H1 (cell line): ENCODE data around the gene CCNI. TPM values are rescaled to one million over a fixed set of nuclear protein-coding genes. Genes with fewer than 3 reads are reported as not detected.
A peak's percentile ranks its signal among the peaks of the same experiment; 100 is the strongest.

Source experiments
- CTCF ChIA-PET: fragments of 300-600 bp; sonication (Branson Sonifier 250); formaldehyde crosslinking; loops from one replicate; lab custom pipeline; 2021; ENCODE audit not compliant: partially characterized antibody; lab: Charles Lee
- POLR2A ChIA-PET: fragments of 300-600 bp; sonication (Branson Sonifier 250); formaldehyde crosslinking; loops from one replicate; lab custom pipeline; 2021; ENCODE audit warnings: inconsistent platforms; ENCODE audit not compliant: partially characterized antibody; lab: Charles Lee
- DNase-seq, 2 experiments: peaks; one replicate each; pipeline versions ENCODE4 v3.0.0 to v3.0.0-alpha.2; 2010 to 2022; ENCODE audit warnings: low spot score in 2 of 2, low read depth in 1 of 2, mixed read lengths in 1 of 2
- FAIRE-seq: peaks from 2 replicates; lab custom pipeline; 2011; peaks lifted over from hg19 to GRCh38; lab: Jason Lieb, UNC
- H2AFZ ChIP-seq: 2 replicates; pipeline ENCODE4 v1.8.1; 2012; ENCODE audit warnings: low read length, inconsistent platforms
- H2AK5ac ChIP-seq: 2 replicates; pipeline ENCODE4 v1.6.1; 2013; ENCODE audit warnings: low read depth, low read length
- H2BK120ac ChIP-seq: replicated peaks from 2 replicates; pipeline ENCODE3; 2013; ENCODE audit warnings: low read depth, low read length, inconsistent platforms
- H2BK12ac ChIP-seq: 2 replicates; pipeline ENCODE4 v1.6.1; 2013; ENCODE audit warnings: low read depth, low read length
- H2BK15ac ChIP-seq: 2 replicates; pipeline ENCODE4 v1.6.1; 2013; ENCODE audit warnings: low read length
- H2BK20ac ChIP-seq: 2 replicates; pipeline ENCODE4 v1.6.1; 2013; ENCODE audit warnings: low read length
- H2BK5ac ChIP-seq: 2 replicates; pipeline ENCODE4 v1.6.1; 2013; ENCODE audit warnings: low read depth, low read length
- H3K14ac ChIP-seq: 2 replicates; pipeline ENCODE4 v1.6.1; 2013; ENCODE audit warnings: inconsistent platforms; ENCODE audit not compliant: insufficient read length
- H3K18ac ChIP-seq: 2 replicates; pipeline ENCODE4 v1.6.1; 2013; ENCODE audit warnings: low read length; ENCODE audit errors: extremely low read depth
- H3K23ac ChIP-seq: 2 replicates; pipeline ENCODE4 v1.6.1; 2013; ENCODE audit warnings: inconsistent platforms; ENCODE audit not compliant: insufficient read length
- H3K23me2 ChIP-seq: 2 replicates; pipeline ENCODE4 v1.6.1; 2013; ENCODE audit warnings: low read depth, low read length
- H3K27ac ChIP-seq: 2 replicates; pipeline ENCODE4 v1.6.1; 2011; ENCODE audit warnings: low read depth, low read length, inconsistent platforms
- H3K27me3 ChIP-seq, 4 experiments: replicated peaks in 1 of 4; 1 replicate in 1 of 4; 2 replicates in 3 of 4; pipeline versions ENCODE4 v1.6.1 to v1.8.1; 2011 to 2013; ENCODE audit warnings: low read length in 3 of 4, mild to moderate bottlenecking in 3 of 4, inconsistent platforms in 2 of 4, mixed read lengths in 2 of 4, moderate library complexity in 1 of 4; ENCODE audit not compliant: control insufficient read depth in 3 of 4, insufficient read depth in 3 of 4; ENCODE audit errors: extremely low read depth in 1 of 4
- H3K36me3 ChIP-seq, 4 experiments: 2 replicates each; pipeline versions ENCODE4 v1.6.1 to v1.8.1; 2011 to 2013; ENCODE audit warnings: mild to moderate bottlenecking in 4 of 4, low read length in 3 of 4, moderate library complexity in 2 of 4, control low read depth in 1 of 4, inconsistent platforms in 1 of 4; ENCODE audit not compliant: insufficient read depth in 4 of 4, control insufficient read depth in 2 of 4
- H3K4ac ChIP-seq: replicated peaks from 2 replicates; pipeline ENCODE3; 2013; ENCODE audit warnings: low read length, low read depth, mixed read lengths, inconsistent platforms; ENCODE audit not compliant: insufficient read length
- H3K4me1 ChIP-seq, 4 experiments: replicated peaks in 1 of 4; 1 replicate in 1 of 4; 2 replicates in 3 of 4; pipeline versions ENCODE4 v1.6.1 to v1.8.1; 2011 to 2013; ENCODE audit warnings: low read length in 3 of 4, inconsistent platforms in 2 of 4, mixed read lengths in 1 of 4; ENCODE audit not compliant: insufficient read depth in 4 of 4, control insufficient read depth in 3 of 4
- H3K4me2 ChIP-seq, 2 experiments: 2 replicates each; pipeline versions ENCODE4 v1.6.1 to v1.8.1; 2011 to 2013; ENCODE audit warnings: low read depth in 2 of 2, low read length in 2 of 2, control low read depth in 1 of 2, inconsistent platforms in 1 of 2, mild to moderate bottlenecking in 1 of 2; ENCODE audit not compliant: insufficient read depth in 1 of 2
- H3K4me3 ChIP-seq, 4 experiments: fragments of 200-600, 300-600 bp in 1 of 4; sonication (generic), shearing (Covaris generic), sonication (Bioruptor Twin) in 1 of 4; 2 replicates each; pipeline versions ENCODE4 v1.5.1 to v1.8.1; 2011 to 2016; ENCODE audit warnings: low read length in 4 of 4, low read depth in 3 of 4, control low read depth in 2 of 4, inconsistent platforms in 2 of 4, mild to moderate bottlenecking in 2 of 4, mixed read lengths in 1 of 4, moderate library complexity in 1 of 4; ENCODE audit not compliant: insufficient read depth in 2 of 4; ENCODE audit errors: extremely low read depth in 1 of 4
- H3K56ac ChIP-seq: replicated peaks from 2 replicates; pipeline ENCODE3; 2013; ENCODE audit warnings: low read depth, mild to moderate bottlenecking, mixed read lengths, low read length, inconsistent platforms; ENCODE audit not compliant: insufficient read length
- H3K79me1 ChIP-seq: 2 replicates; pipeline ENCODE4 v1.6.1; 2013; ENCODE audit warnings: low read depth, low read length, control low read depth
- H3K79me2 ChIP-seq, 2 experiments: 2 replicates each; pipeline versions ENCODE4 v1.6.1 to v1.8.1; 2012 to 2013; ENCODE audit warnings: low read length in 2 of 2, mild to moderate bottlenecking in 2 of 2, inconsistent platforms in 1 of 2; ENCODE audit not compliant: insufficient read depth in 2 of 2, control insufficient read depth in 1 of 2
- H3K9ac ChIP-seq, 4 experiments: replicated peaks in 1 of 4; 1 replicate in 1 of 4; 2 replicates in 3 of 4; pipeline versions ENCODE4 v1.6.1 to v1.8.1; 2011 to 2013; ENCODE audit warnings: low read depth in 3 of 4, low read length in 3 of 4, control low read depth in 2 of 4, mild to moderate bottlenecking in 2 of 4, moderate library complexity in 2 of 4, inconsistent platforms in 1 of 4; ENCODE audit errors: extremely low read depth in 1 of 4
- H3K9me3 ChIP-seq, 2 experiments: 2 replicates each; pipeline versions ENCODE4 v1.6.1 to v1.8.1; 2012 to 2013; ENCODE audit warnings: mild to moderate bottlenecking in 2 of 2, moderate library complexity in 2 of 2, control low read depth in 1 of 2, inconsistent platforms in 1 of 2, low read depth in 1 of 2, low read length in 1 of 2, mixed read lengths in 1 of 2; ENCODE audit not compliant: insufficient read depth in 2 of 2
- H4K20me1 ChIP-seq, 2 experiments: replicated peaks in 1 of 2; 2 replicates each; pipeline versions ENCODE3 to v1.8.1; 2011 to 2013; ENCODE audit warnings: inconsistent platforms in 2 of 2, low read length in 2 of 2, mild to moderate bottlenecking in 1 of 2; ENCODE audit not compliant: insufficient read depth in 2 of 2, control insufficient read depth in 1 of 2
- H4K5ac ChIP-seq: 2 replicates; pipeline ENCODE4 v1.6.1; 2013; ENCODE audit warnings: low read length, low read depth, mixed read lengths, inconsistent platforms; ENCODE audit not compliant: insufficient read length
- H4K8ac ChIP-seq: 2 replicates; pipeline ENCODE4 v1.8.0; 2013; ENCODE audit warnings: mild to moderate bottlenecking, moderate library complexity, low read length, inconsistent platforms; ENCODE audit not compliant: insufficient read depth; ENCODE audit errors: extremely low read depth
- H4K91ac ChIP-seq: replicated peaks from 2 replicates; pipeline ENCODE3; 2013; ENCODE audit warnings: low read length, mixed read lengths, inconsistent platforms; ENCODE audit not compliant: insufficient read length
- CEBPB ChIP-seq: IDR thresholded peaks from 2 replicates; pipeline ENCODE4 v1.6.1; 2012; ENCODE audit warnings: low read depth, low read length
- PHF8 ChIP-seq: fragments of 200-600 bp; sonication (generic); conservative IDR thresholded peaks from 2 replicates; pipeline ENCODE4 v1.7.1; 2012; ENCODE audit warnings: low read depth, mild to moderate bottlenecking, inconsistent platforms, low read length, moderate library complexity
- TEAD4 ChIP-seq: IDR thresholded peaks from 2 replicates; pipeline ENCODE4 v1.6.1; 2012; ENCODE audit warnings: low read depth, low read length, inconsistent platforms, mixed read lengths
- WGBS, 2 experiments: shearing (Covaris generic) in 1 of 2; methylation state at CpG; one replicate each; pipeline versions ENCODE4 v1.1.6 to v1.1.7; 2013 to 2015; ENCODE audit warnings: low lambda C conversion rate in 2 of 2, mixed read lengths in 2 of 2, inconsistent platforms in 1 of 2, low coverage in 1 of 2, missing lambda C conversion rate in 1 of 2; ENCODE audit not compliant: insufficient replicate concordance in 2 of 2, insufficient coverage in 1 of 2, insufficient read length in 1 of 2; ENCODE audit errors: extremely low coverage in 1 of 2, missing lambda C conversion rate in 1 of 2; 5-methylcytosine and 5-hydroxymethylcytosine counted together
- polyA plus RNA-seq, 7 experiments: library from polyadenylated mRNA; depleted of rRNA in 3 of 7; stranded (reverse) in 5 of 7; unstranded in 2 of 7; fragments of >200 nt in 5 of 7; fragments of 200-250 nt in 2 of 7; gene quantifications; 1 replicate in 5 of 7; 2 replicates in 1 of 7; 4 replicates in 1 of 7; pipeline versions ENCODE4 v1.2.1 to v1.2.3, GENCODE V29; 2011 to 2013; ENCODE audit warnings: missing spikeins in 2 of 7, mixed read lengths in 2 of 7
- total RNA-seq: library from RNA; stranded (reverse); fragmentation: NEBNext Ultra II Directional; extraction: Animal tissue kit (Norgen Biotek cat#: 25700); gene quantifications from 2 replicates; pipeline ENCODE4 v1.2.1, GENCODE V29; 2021

Gene CCNI
- total and polyA plus RNA-seq, 2 of the 8 experiments (the other 6 are each of a cell fraction or from before 2014, with no cell fraction given): 97.8 to 234 TPM

- no peak overlapping the region for H3K27ac ChIP-seq
- no peak for TF ChIP-seq TEAD4
- peak; percentile 63; the same call in 1 of the 2 replicates for TF ChIP-seq CEBPB
- TF ChIP-seq PHF8: no peak
These were observed 3.5 kb downstream of the CCNI start for GRCh38 chr4:77072195-77072753.

More at GRCh38 chr4:77072195-77072753, 3.5 kb downstream of the CCNI start:
- H3K18ac ChIP-seq: no peak overlapping the region
- H4K20me1 ChIP-seq: peaks cover 24 to 35% of the 10 kb centered on the region in 2 experiments
- peaks cover under 1% of the 10 kb centered on the region; the same call in 1 of the 2 replicates for H3K79me1 ChIP-seq
- peak overlapping the region in 1 of 2 experiments; percentile 93; a peak in 2 of 4 replicates for H3K4me2 ChIP-seq
- no peak overlapping the region for H4K5ac ChIP-seq
- peaks cover 6% of the 10 kb centered on the region for H3K23me2 ChIP-seq
- H2BK20ac ChIP-seq: no peak overlapping the region
- no peak overlapping the region for H2BK12ac ChIP-seq
- H3K9me3 ChIP-seq: no peaks in the 10 kb centered on the region
- no peak overlapping the region for H3K23ac ChIP-seq
- no peak overlapping the region for H3K4ac ChIP-seq
- no peak overlapping the region for H2BK120ac ChIP-seq
- H3K9ac ChIP-seq: no peak overlapping the region
- no peaks in the 10 kb centered on the region for H3K36me3 ChIP-seq
- no peak overlapping the region for H3K14ac ChIP-seq
- peaks cover 27 to 77% of the 10 kb centered on the region in 2 experiments for H3K79me2 ChIP-seq
- DNase-seq (no peak), FAIRE-seq (no peak)
- H4K8ac ChIP-seq: no peak overlapping the region
- no peak overlapping the region for H4K91ac ChIP-seq
- peaks cover 0 to 7% (median 3%) of the 10 kb centered on the region in 4 experiments; a peak in 3 of 7 replicates for H3K4me1 ChIP-seq
- H2BK15ac ChIP-seq: no peak overlapping the region
- no peak overlapping the region for H3K4me3 ChIP-seq
- ChIA-PET POLR2A (interaction anchor here (0.8 kb wide), 1 partner anchor 83 kb away, joined by 4 read pairs; no protein-coding TSS in a partner anchor), CTCF (interaction anchor here (0.6 to 1.6 kb wide), 7 partner anchors 19 to 1684 kb away, joined by 3 to 5 read pairs (median 4); no protein-coding TSS in a partner anchor)
- no peak overlapping the region for H2BK5ac ChIP-seq
- 84% methylated on average over 5 of the region's 5 CpGs; no CpG with 5 or more reads in 1 of the 2 experiments for WGBS, 2 experiments
- H2AK5ac ChIP-seq: no peak overlapping the region
- no peaks in the 10 kb centered on the region for H3K27me3 ChIP-seq
- no peak overlapping the region for H3K56ac ChIP-seq
- H2AFZ ChIP-seq: no peak overlapping the region
